A673 (cell line): ENCODE data around the gene NQO2.

ENCODE experiments used
- EZH2 ChIP-seq: fragments of 200-600 bp; sonication (generic); IDR thresholded peaks from 2 replicates; pipeline ENCODE4 v1.6.1; 2017; ENCODE audit warnings: borderline replicate concordance, low read depth, mild to moderate bottlenecking, mixed read lengths, antibody characterized with exemption, low read length; ENCODE audit not compliant: poor library complexity, severe bottlenecking
- TF ChIP-seq, protein P1 (sequence below): fragments of 300-800, 200-600 bp; sonication (generic); conservative IDR thresholded peaks from 2 replicates; pipeline ENCODE4 v1.5.1; 2017; ENCODE audit warnings: low read depth, mild to moderate bottlenecking, antibody characterized with exemption, low read length, moderate library complexity, mixed read lengths

DNA sequence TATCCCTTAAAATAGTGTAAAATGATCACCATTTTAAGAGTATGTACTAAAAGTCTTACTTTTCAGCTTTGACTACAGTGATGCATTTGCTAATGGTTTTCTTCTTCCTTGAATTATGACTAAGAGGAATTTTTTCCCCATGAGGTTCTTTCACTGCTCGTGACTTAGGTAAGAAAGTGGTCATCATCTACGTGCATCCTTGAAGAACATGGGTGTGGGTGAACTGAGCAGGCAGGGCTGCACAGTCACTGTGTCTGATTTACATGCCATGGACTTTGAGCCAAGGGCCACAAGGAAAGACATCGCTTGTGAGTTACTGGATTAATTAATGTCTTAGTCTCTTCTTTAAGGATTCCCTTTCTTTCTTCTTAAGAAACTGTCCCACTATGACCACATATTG lies 33.3 kb downstream of the NQO2 start:
- TF ChIP-seq, protein P1, sequence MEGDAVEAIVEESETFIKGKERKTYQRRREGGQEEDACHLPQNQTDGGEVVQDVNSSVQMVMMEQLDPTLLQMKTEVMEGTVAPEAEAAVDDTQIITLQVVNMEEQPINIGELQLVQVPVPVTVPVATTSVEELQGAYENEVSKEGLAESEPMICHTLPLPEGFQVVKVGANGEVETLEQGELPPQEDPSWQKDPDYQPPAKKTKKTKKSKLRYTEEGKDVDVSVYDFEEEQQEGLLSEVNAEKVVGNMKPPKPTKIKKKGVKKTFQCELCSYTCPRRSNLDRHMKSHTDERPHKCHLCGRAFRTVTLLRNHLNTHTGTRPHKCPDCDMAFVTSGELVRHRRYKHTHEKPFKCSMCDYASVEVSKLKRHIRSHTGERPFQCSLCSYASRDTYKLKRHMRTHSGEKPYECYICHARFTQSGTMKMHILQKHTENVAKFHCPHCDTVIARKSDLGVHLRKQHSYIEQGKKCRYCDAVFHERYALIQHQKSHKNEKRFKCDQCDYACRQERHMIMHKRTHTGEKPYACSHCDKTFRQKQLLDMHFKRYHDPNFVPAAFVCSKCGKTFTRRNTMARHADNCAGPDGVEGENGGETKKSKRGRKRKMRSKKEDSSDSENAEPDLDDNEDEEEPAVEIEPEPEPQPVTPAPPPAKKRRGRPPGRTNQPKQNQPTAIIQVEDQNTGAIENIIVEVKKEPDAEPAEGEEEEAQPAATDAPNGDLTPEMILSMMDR: no peak
- no peak for TF ChIP-seq EZH2
